ENCODE measurements around the gene ZBTB46.
A peak's percentile ranks its signal among the peaks of the same experiment; 100 is the strongest.

Gene ZBTB46

GRCh38 chr20:63701329-63702035 lies 129.6 kb downstream of the ZBTB46 start:
- peaks cover 15% of the 10 kb centered on the region for H3K79me2 ChIP-seq (ENCODE audit: control insufficient read depth, insufficient read depth, low read length, unreplicated experiment)
- no peak overlapping the region for H3K27ac ChIP-seq (ENCODE audit: low read depth, low read length)
- H3K4me1 ChIP-seq (ENCODE audit: control insufficient read depth, insufficient read depth, low read length, unreplicated experiment) = peaks cover 49% of the 10 kb centered on the region
- no peaks in the 10 kb centered on the region for H3K27me3 ChIP-seq (ENCODE audit: insufficient read depth, low read length)
- peaks cover 2% of the 10 kb centered on the region; the same call in 1 of the 2 replicates for H3K36me3 ChIP-seq (ENCODE audit: insufficient read depth, low read length)
- no peak overlapping the region for H2AFZ ChIP-seq (ENCODE audit: low read length, unreplicated experiment)
- no peak overlapping the region for H3K4me3 ChIP-seq (ENCODE audit: low read depth, low read length)

- Histone ChIP-seq H2AFZ (ENCODE audit: low read length, unreplicated experiment) (no peak overlapping the region), H3K27ac (ENCODE audit: low read depth, low read length) (no peak overlapping the region), H3K36me3 (ENCODE audit: insufficient read depth, low read length) (peaks cover 2% of the 10 kb centered on the region; the same call in 1 of the 2 replicates), H3K79me2 (ENCODE audit: control insufficient read depth, insufficient read depth, low read length, unreplicated experiment) (peaks cover 10% of the 10 kb centered on the region), H3K4me3 (ENCODE audit: low read depth, low read length) (no peak overlapping the region), H3K27me3 (ENCODE audit: insufficient read depth, low read length) (no peaks in the 10 kb centered on the region), H3K4me1 (ENCODE audit: control insufficient read depth, insufficient read depth, low read length, unreplicated experiment) (peaks cover 44% of the 10 kb centered on the region)
Observed at GRCh38 chr20:63701051-63701328, 130.1 kb downstream of the ZBTB46 start.

- H3K27ac ChIP-seq (ENCODE audit: low read depth, low read length) = peak overlapping the region; percentile 97; the same call in 1 of the 2 replicates
- H2AFZ ChIP-seq (ENCODE audit: low read length, unreplicated experiment) = no peak overlapping the region
- H3K27me3 ChIP-seq (ENCODE audit: insufficient read depth, low read length) = no peaks in the 10 kb centered on the region
- H3K79me2 ChIP-seq (ENCODE audit: control insufficient read depth, insufficient read depth, low read length, unreplicated experiment) = peaks cover 5% of the 10 kb centered on the region
- peaks cover 2% of the 10 kb centered on the region; the same call in 1 of the 2 replicates for H3K36me3 ChIP-seq (ENCODE audit: insufficient read depth, low read length)
- H3K4me3 ChIP-seq (ENCODE audit: low read depth, low read length) = no peak overlapping the region
- peaks cover 38% of the 10 kb centered on the region for H3K4me1 ChIP-seq (ENCODE audit: control insufficient read depth, insufficient read depth, low read length, unreplicated experiment)
Observed at GRCh38 chr20:63700199-63701050, 130.6 kb downstream of the ZBTB46 start.

- peaks cover 2% of the 10 kb centered on the region; the same call in 1 of the 2 replicates for H3K36me3 ChIP-seq (ENCODE audit: insufficient read depth, low read length)
- peak overlapping the region; percentile 97 for H3K27ac ChIP-seq (ENCODE audit: low read depth, low read length)
- no peak overlapping the region for H2AFZ ChIP-seq (ENCODE audit: low read length, unreplicated experiment)
Observed at GRCh38 chr20:63699466-63700198, 131.4 kb downstream of the ZBTB46 start.

GRCh38 chr20:63698739-63699465 lies 132.2 kb downstream of the ZBTB46 start:
- Histone ChIP-seq H3K27ac (ENCODE audit: low read depth, low read length) (peak overlapping the region; percentile 97), H3K79me2 (ENCODE audit: control insufficient read depth, insufficient read depth, low read length, unreplicated experiment) (no peaks in the 10 kb centered on the region), H3K36me3 (ENCODE audit: insufficient read depth, low read length) (peaks cover 8% of the 10 kb centered on the region; the same call in 1 of the 2 replicates), H3K4me3 (ENCODE audit: low read depth, low read length) (peak overlapping the region; percentile 48), H3K27me3 (ENCODE audit: insufficient read depth, low read length) (no peaks in the 10 kb centered on the region), H2AFZ (ENCODE audit: low read length, unreplicated experiment) (no peak overlapping the region), H3K4me1 (ENCODE audit: control insufficient read depth, insufficient read depth, low read length, unreplicated experiment) (peaks cover 36% of the 10 kb centered on the region)

More at GRCh38 chr20:63699466-63700198, 131.4 kb downstream of the ZBTB46 start:
- Histone ChIP-seq H3K4me1 (ENCODE audit: control insufficient read depth, insufficient read depth, low read length, unreplicated experiment) (peaks cover 36% of the 10 kb centered on the region), H3K79me2 (ENCODE audit: control insufficient read depth, insufficient read depth, low read length, unreplicated experiment) (no peaks in the 10 kb centered on the region), H3K27me3 (ENCODE audit: insufficient read depth, low read length) (no peaks in the 10 kb centered on the region), H3K4me3 (ENCODE audit: low read depth, low read length) (no peak overlapping the region; the same call in 1 of the 2 replicates)

GRCh38 chr20:63697868-63698545 lies 133.1 kb downstream of the ZBTB46 start:
- H2AFZ ChIP-seq (ENCODE audit: low read length, unreplicated experiment) = no peak overlapping the region
- H3K36me3 ChIP-seq (ENCODE audit: insufficient read depth, low read length) = peaks cover 8% of the 10 kb centered on the region; the same call in 1 of the 2 replicates

GRCh38 chr20:63697357-63697867 lies 133.7 kb downstream of the ZBTB46 start:
- Histone ChIP-seq H3K27ac (ENCODE audit: low read depth, low read length) (peak overlapping the region; percentile 97; the same call in 1 of the 2 replicates), H3K79me2 (ENCODE audit: control insufficient read depth, insufficient read depth, low read length, unreplicated experiment) (no peaks in the 10 kb centered on the region), H2AFZ (ENCODE audit: low read length, unreplicated experiment) (no peak overlapping the region), H3K4me1 (ENCODE audit: control insufficient read depth, insufficient read depth, low read length, unreplicated experiment) (peaks cover 36% of the 10 kb centered on the region), H3K36me3 (ENCODE audit: insufficient read depth, low read length) (peaks cover 8% of the 10 kb centered on the region; the same call in 1 of the 2 replicates), H3K27me3 (ENCODE audit: insufficient read depth, low read length) (no peaks in the 10 kb centered on the region), H3K4me3 (ENCODE audit: low read depth, low read length) (no peak overlapping the region)

More at GRCh38 chr20:63697868-63698545, 133.1 kb downstream of the ZBTB46 start:
- H3K4me1 ChIP-seq (ENCODE audit: control insufficient read depth, insufficient read depth, low read length, unreplicated experiment) = peaks cover 36% of the 10 kb centered on the region
- no peaks in the 10 kb centered on the region for H3K27me3 ChIP-seq (ENCODE audit: insufficient read depth, low read length)
- peak overlapping the region; percentile 97 for H3K27ac ChIP-seq (ENCODE audit: low read depth, low read length)
- no peak overlapping the region for H3K4me3 ChIP-seq (ENCODE audit: low read depth, low read length)
- no peaks in the 10 kb centered on the region for H3K79me2 ChIP-seq (ENCODE audit: control insufficient read depth, insufficient read depth, low read length, unreplicated experiment)

GRCh38 chr20:63696628-63697356 lies 134.3 kb downstream of the ZBTB46 start, which contains the start of gene TNFRSF6B:
TSS of gene TNFRSF6B (plus strand) at chr20:63696652. CDS start at chr20:63696768, 116 bp downstream.
- H3K79me2 ChIP-seq (ENCODE audit: control insufficient read depth, insufficient read depth, low read length, unreplicated experiment) = no peaks in the 10 kb centered on the region
- H2AFZ ChIP-seq (ENCODE audit: low read length, unreplicated experiment) = no peak within 1 kb of the TSS
- H3K27ac ChIP-seq (ENCODE audit: low read depth, low read length) = no peak within 1 kb of the TSS
- H3K36me3 ChIP-seq (ENCODE audit: insufficient read depth, low read length) = peaks cover 8% of the 10 kb centered on the region; the same call in 1 of the 2 replicates
- H3K4me1 ChIP-seq (ENCODE audit: control insufficient read depth, insufficient read depth, low read length, unreplicated experiment) = peaks cover 36% of the 10 kb centered on the region
- no peaks in the 10 kb centered on the region for H3K27me3 ChIP-seq (ENCODE audit: insufficient read depth, low read length)
- no peak within 1 kb of the TSS for H3K4me3 ChIP-seq (ENCODE audit: low read depth, low read length)

GRCh38 chr20:63696306-63696627 lies 134.8 kb downstream of the ZBTB46 start:
- H3K4me1 ChIP-seq (ENCODE audit: control insufficient read depth, insufficient read depth, low read length, unreplicated experiment) = peaks cover 36% of the 10 kb centered on the region
- H3K79me2 ChIP-seq (ENCODE audit: control insufficient read depth, insufficient read depth, low read length, unreplicated experiment) = no peaks in the 10 kb centered on the region
- no peak overlapping the region for H2AFZ ChIP-seq (ENCODE audit: low read length, unreplicated experiment)
- no peaks in the 10 kb centered on the region for H3K27me3 ChIP-seq (ENCODE audit: insufficient read depth, low read length)
- H3K4me3 ChIP-seq (ENCODE audit: low read depth, low read length) = no peak overlapping the region
- peaks cover 8% of the 10 kb centered on the region; the same call in 1 of the 2 replicates for H3K36me3 ChIP-seq (ENCODE audit: insufficient read depth, low read length)
- no peak overlapping the region for H3K27ac ChIP-seq (ENCODE audit: low read depth, low read length)
